Testis (tissue), 3 donors: ENCODE data around the gene FAM83D. TPM values are rescaled to one million over a fixed set of nuclear protein-coding genes. Genes with fewer than 3 reads are reported as not detected.

Experiments used
- DNase-seq: peaks from one replicate; pipeline ENCODE4 v3.0.0-alpha.2; 2019
- H3K27ac ChIP-seq, 2 donors: fragments of 200-600 bp; sonication (generic); one replicate each; pipeline ENCODE4 v1.5.1; 2019
- H3K27me3 ChIP-seq: fragments of 200-600 bp; sonication (generic); one replicate; pipeline ENCODE4 v1.5.1; 2019
- H3K36me3 ChIP-seq: fragments of 200-600 bp; sonication (generic); one replicate; pipeline ENCODE4 v1.5.1; 2017; ENCODE audit warnings: low read depth; ENCODE audit errors: missing control alignments
- H3K4me1 ChIP-seq: fragments of 200-600 bp; sonication (generic); one replicate; pipeline ENCODE4 v1.5.1; 2019
- H3K4me3 ChIP-seq, 2 donors: fragments of 200-600 bp; sonication (generic); one replicate each; pipeline ENCODE4 v1.5.1; 2017 to 2019
- H3K9me3 ChIP-seq: fragments of 200-600 bp; sonication (generic); one replicate; pipeline ENCODE4 v1.5.1; 2017
- CTCF ChIP-seq, 3 experiments: fragments of 450-650 bp in 2 of 3; fragments of 200-600 bp in 1 of 3; sonication (generic) in 1 of 3; IDR thresholded peaks; one replicate each; pipeline ENCODE4 v1.5.1; 2016 to 2019; ENCODE audit warnings: antibody characterized with exemption in 3 of 3, mild to moderate bottlenecking in 2 of 3, moderate library complexity in 1 of 3
- POLR2A ChIP-seq: fragments of 450-650 bp; IDR thresholded peaks from one replicate; pipeline ENCODE4 v1.6.1; 2017; ENCODE audit warnings: antibody characterized with exemption, mild to moderate bottlenecking, moderate library complexity
- WGBS, 2 donors: methylation state at CpG; one replicate each; pipeline ENCODE4 v1.1.5; 2018; 5-methylcytosine and 5-hydroxymethylcytosine counted together
- intact Hi-C: fragments of 100-400 bp; cut with DNase I; formaldehyde crosslinking; loops from one replicate; pipeline ENCODE4 v1.15.1; 2023; ENCODE audit warnings: low total_unique reads
- polyA plus RNA-seq: library from polyadenylated mRNA; stranded (reverse); fragments of 350-450 nt; fragmentation: Illumina TruSeq; extraction: RNeasy Lipid Tissue Mini Kit (QIAGEN cat#74804); gene quantifications from one replicate; pipeline ENCODE4 v1.2.3, GENCODE V29; 2014; ENCODE audit warnings: low read depth, low replicate concordance; ENCODE audit not compliant: insufficient read depth
- total RNA-seq, 2 donors: library from RNA; depleted of rRNA; stranded (reverse); fragments of >200 nt; gene quantifications; one replicate each; pipeline ENCODE4 v1.2.3, GENCODE V29; 2016

FAM83D gene
- total and polyA plus RNA-seq, 3 donors from 2014 or later: 10.1 to 13.7 (median 13.1) TPM

- H3K36me3 ChIP-seq: no peaks in the 10 kb centered on the region
- intact Hi-C loops: no loop called here
- H3K27ac ChIP-seq: no peak overlapping the region
Observed at GRCh38 chr20:38941726-38942389, 15.6 kb downstream of the FAM83D start.

DNA sequence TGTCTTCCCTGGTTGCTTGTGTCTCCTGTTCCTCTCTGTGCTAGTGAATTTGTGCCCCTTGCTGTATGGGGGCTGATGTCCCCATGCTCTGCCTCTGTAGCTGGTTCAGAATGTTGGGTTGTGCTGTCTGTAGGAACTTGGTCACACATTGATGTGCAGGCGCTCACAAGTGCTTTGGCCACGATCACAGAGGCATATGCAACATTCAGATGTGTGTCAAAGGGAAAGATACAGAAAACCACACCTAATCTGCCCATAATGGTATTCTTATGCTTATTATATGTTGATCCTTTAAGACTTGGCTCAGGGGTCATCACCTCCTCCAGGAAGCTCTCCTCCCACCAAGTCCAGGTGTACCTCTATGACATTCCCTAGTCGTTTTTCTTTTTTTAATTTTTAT, 18.8 kb downstream of the FAM83D start:
- DNase-seq: no peak
- intact Hi-C loops: no loop called here
- Histone ChIP-seq H3K27me3 (no peaks in the 10 kb centered on the region), H3K9me3 (no peaks in the 10 kb centered on the region), H3K27ac (no peak overlapping the region), H3K4me1 (no peaks in the 10 kb centered on the region), H3K36me3 (no peaks in the 10 kb centered on the region), H3K4me3 (no peak overlapping the region)
- WGBS, 2 donors: 78 to 93% methylated on average over 3 of the region's 3 CpGs
- TF ChIP-seq CTCF (IDR thresholded peaks at IDR 0.05): no peak
- TF ChIP-seq POLR2A: no peak

More at GRCh38 chr20:38941726-38942389, 15.6 kb downstream of the FAM83D start:
- H3K4me1 ChIP-seq: no peaks in the 10 kb centered on the region
- H3K27me3 ChIP-seq: no peaks in the 10 kb centered on the region
- TF ChIP-seq POLR2A (no peak), CTCF (IDR thresholded peaks at IDR 0.05) (no peak)
- DNase-seq: no peak
- 93 to 97% methylated on average over 5 of the region's 5 CpGs for WGBS, 2 donors
- no peaks in the 10 kb centered on the region for H3K9me3 ChIP-seq
- H3K4me3 ChIP-seq: no peak overlapping the region

DNA sequence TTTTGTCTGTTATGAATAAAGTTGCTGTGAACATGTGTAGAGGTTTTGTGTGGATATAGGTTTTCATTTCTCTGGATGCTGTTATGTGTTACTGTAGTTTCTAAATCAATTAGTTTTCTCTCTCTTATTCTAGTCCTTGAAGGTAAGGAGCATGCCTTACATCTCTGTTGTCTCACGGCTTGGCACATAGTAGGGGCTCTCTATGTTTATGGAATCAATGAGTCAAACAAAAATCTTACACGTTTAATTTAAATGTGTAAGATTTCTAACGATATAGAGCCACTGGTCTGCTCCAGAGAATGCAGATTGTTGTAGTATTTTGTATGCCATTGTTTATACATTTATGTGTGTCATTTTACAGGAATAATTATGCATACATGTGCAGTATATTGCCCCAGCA, 20.6 kb downstream of the FAM83D start:
- no peak for DNase-seq
- Histone ChIP-seq H3K9me3 (no peaks in the 10 kb centered on the region), H3K27ac (no peak overlapping the region), H3K27me3 (no peaks in the 10 kb centered on the region), H3K4me3 (no peak overlapping the region), H3K36me3 (no peaks in the 10 kb centered on the region), H3K4me1 (no peaks in the 10 kb centered on the region)
- intact Hi-C loops: no loop called here
- 92 to 96% methylated on average over 3 of the region's 3 CpGs for WGBS, 2 donors
- TF ChIP-seq POLR2A (no peak), CTCF (IDR thresholded peaks at IDR 0.05) (no peak)

- Histone ChIP-seq H3K9me3 (no peaks in the 10 kb centered on the region), H3K4me1 (no peaks in the 10 kb centered on the region), H3K27ac (no peak overlapping the region), H3K4me3 (no peak overlapping the region), H3K36me3 (no peaks in the 10 kb centered on the region), H3K27me3 (no peaks in the 10 kb centered on the region)
- no peak for TF ChIP-seq CTCF (IDR thresholded peaks at IDR 0.05)
- TF ChIP-seq POLR2A: no peak
- DNase-seq: no peak
- WGBS, 2 donors: 85 to 87% methylated on average over 7 of the region's 7 CpGs
- intact Hi-C loops: no loop called here
Observed at GRCh38 chr20:38947931-38948362, 21.7 kb downstream of the FAM83D start.

DNA sequence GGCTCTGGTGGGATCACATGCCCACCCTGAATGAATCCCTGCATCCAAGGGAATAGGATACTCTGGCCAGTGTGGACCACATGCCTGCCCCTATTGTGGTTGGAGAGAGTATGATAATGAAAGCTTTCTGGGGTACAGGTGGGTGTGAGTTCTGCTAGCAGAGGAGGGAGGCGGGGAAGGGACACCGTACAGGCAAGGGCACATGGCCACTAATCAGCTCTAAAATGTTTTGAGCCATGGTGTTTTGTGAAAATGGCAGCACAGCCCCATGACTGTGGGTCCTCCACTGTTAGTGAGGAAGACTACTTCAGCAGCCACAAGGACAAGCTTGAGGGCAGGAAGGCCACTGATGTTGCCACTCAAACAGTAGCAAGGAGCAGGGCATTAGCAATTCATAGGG, 24.0 kb downstream of the FAM83D start:
- no peak for TF ChIP-seq POLR2A
- no peak for TF ChIP-seq CTCF (IDR thresholded peaks at IDR 0.05)
- no peaks in the 10 kb centered on the region for H3K36me3 ChIP-seq
- no peaks in the 10 kb centered on the region for H3K4me1 ChIP-seq
- H3K9me3 ChIP-seq: no peaks in the 10 kb centered on the region
- no peak overlapping the region for H3K27ac ChIP-seq
- H3K27me3 ChIP-seq: no peaks in the 10 kb centered on the region
- intact Hi-C loops: no loop called here
- no peak overlapping the region for H3K4me3 ChIP-seq
- WGBS, 2 donors: 70 to 93% methylated on average over 2 of the region's 2 CpGs
- DNase-seq: no peak
